ENCODE data around the gene USH2A. TPM values are rescaled to one million over a fixed set of nuclear protein-coding genes. Genes with fewer than 3 reads are reported as not detected.

The USH2A gene
- total RNA-seq, 2 experiments from 2014 or later: not detected

GRCh38 chr1:216140730-216141524 lies 282.3 kb downstream of the USH2A start:
- Mint-ChIP-seq H3K9me3 (ENCODE audit: insufficient read depth) (no peaks in the 10 kb centered on the region), H3K4me1 (ENCODE audit: low read depth) (no peaks in the 10 kb centered on the region), H3K4me3 (no peak overlapping the region), H3K36me3 (ENCODE audit: low read depth) (no peaks in the 10 kb centered on the region), H3K27ac (no peak overlapping the region), H3K27me3 (ENCODE audit: low read depth) (no peaks in the 10 kb centered on the region)
- POLR2A ChIA-PET: no interaction called here
- CTCF ChIA-PET: no interaction called here
- DNase-seq: no peak
- no peak for ATAC-seq

DNA sequence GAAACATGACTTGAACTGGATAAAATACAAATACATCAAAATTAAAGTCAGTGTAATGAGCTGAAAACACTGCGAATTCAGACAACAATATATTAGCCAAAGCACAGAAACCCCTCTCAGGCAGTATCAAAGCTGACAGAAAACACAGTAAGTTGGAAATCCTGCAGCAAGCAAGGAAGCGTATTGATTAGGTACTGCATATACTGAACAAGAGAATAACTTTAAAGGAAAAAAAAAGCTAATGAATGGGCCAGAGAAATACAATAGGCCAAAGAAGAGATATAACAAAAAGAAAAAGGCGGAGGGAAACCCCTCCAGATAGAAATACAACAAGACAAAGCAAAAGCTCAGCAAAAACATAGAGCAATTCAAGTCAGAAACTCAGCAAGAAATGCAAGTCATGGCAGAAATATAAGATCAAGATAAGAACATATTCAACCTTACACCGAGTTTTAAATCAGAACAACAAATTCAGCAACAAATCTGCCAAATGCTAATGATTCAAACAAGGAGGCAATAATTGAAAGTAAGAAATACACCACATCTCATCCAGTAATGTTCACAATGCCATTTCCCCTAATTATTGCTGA lies 299.0 kb downstream of the USH2A start:
- H3K27ac Mint-ChIP-seq: no peak overlapping the region
- no peaks in the 10 kb centered on the region for H3K27me3 Mint-ChIP-seq (ENCODE audit: low read depth)
- peaks cover 21% of the 10 kb centered on the region for H3K9me3 Mint-ChIP-seq (ENCODE audit: insufficient read depth)
- DNase-seq (no peak), ATAC-seq (no peak)
- ChIA-PET CTCF (no interaction called here), POLR2A (no interaction called here)
- no peaks in the 10 kb centered on the region for H3K4me1 Mint-ChIP-seq (ENCODE audit: low read depth)
- no peaks in the 10 kb centered on the region for H3K36me3 Mint-ChIP-seq (ENCODE audit: low read depth)
- H3K4me3 Mint-ChIP-seq: no peak overlapping the region

DNA sequence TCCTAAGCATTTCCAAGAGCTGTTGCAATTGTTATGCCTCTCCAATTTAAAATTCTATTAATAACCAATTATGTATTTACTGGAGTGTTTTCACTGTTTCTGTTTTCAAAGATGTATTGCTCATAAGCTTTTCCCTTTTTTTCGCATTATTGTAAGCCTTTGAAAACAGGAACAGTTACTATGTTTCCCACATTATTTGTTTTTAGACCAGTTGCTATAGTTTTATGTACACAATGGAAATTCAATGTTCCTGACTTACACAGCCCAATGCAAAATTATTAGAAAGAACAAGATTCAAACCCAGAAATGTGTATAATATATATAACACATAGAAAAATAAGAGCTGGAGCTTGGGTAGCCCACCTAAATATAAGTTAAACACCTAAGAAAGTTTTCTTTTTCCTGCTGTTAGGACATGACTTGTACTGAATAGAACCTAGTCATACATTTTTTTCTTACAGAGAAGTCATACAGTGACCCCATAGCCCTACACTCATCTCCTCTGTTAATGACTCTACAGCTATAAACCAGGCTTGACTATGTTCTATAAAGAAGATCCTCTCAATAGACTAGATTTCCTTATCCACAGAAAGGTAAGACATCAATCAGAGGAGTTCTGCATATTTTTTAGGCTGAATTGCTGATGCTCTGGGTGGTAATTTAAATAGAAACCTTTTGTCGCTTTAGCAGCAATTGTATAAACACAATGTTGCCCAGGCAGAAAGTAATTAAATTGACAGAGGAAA lies 299.6 kb downstream of the USH2A start:
- H3K27ac Mint-ChIP-seq: no peak overlapping the region
- ATAC-seq: no peak
- POLR2A ChIA-PET: no interaction called here

GRCh38 chr1:216119600-216119999 lies 303.6 kb downstream of the USH2A start:
- ChIA-PET CTCF (no interaction called here), POLR2A (no interaction called here)
- Mint-ChIP-seq H3K4me3 (no peak overlapping the region), H3K4me1 (ENCODE audit: low read depth) (no peaks in the 10 kb centered on the region), H3K36me3 (ENCODE audit: low read depth) (no peaks in the 10 kb centered on the region), H3K27ac (no peak overlapping the region), H3K9me3 (ENCODE audit: insufficient read depth) (no peaks in the 10 kb centered on the region), H3K27me3 (ENCODE audit: low read depth) (no peaks in the 10 kb centered on the region)
- DNase-seq (no peak), ATAC-seq (no peak)

More for the DNA sequence above, 299.6 kb downstream of the USH2A start:
- Mint-ChIP-seq H3K36me3 (ENCODE audit: low read depth) (no peaks in the 10 kb centered on the region), H3K4me1 (ENCODE audit: low read depth) (no peaks in the 10 kb centered on the region), H3K27me3 (ENCODE audit: low read depth) (no peaks in the 10 kb centered on the region), H3K4me3 (no peak overlapping the region), H3K9me3 (ENCODE audit: insufficient read depth) (peaks cover 15% of the 10 kb centered on the region)
- no peak for DNase-seq
- CTCF ChIA-PET: no interaction called here

- no peaks in the 10 kb centered on the region for H3K36me3 Mint-ChIP-seq (ENCODE audit: low read depth)
Observed at GRCh38 chr1:216114180-216114579, 309.1 kb downstream of the USH2A start.

DNA sequence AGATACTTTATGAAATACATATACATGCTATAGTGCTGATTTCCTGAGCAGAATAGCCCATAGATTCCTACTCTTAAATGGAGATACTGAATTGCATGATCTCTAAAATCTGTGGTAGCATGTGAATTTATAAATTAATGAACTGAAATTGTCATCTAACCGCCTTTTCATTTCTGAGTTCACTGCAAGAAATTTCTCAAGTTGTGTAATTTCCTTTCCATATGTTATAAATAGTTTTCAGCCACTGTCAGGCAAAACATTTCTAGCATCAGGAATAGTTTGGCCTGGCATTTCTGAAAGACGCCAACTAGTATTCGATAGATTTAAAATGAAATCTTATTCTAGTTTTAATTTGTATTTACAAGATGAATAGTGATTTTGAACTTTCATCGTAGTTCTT lies 310.1 kb downstream of the USH2A start:
- ATAC-seq: no peak
- DNase-seq: no peak
- POLR2A ChIA-PET: no interaction called here
- Mint-ChIP-seq H3K27ac (no peak overlapping the region), H3K27me3 (ENCODE audit: low read depth) (no peaks in the 10 kb centered on the region), H3K36me3 (ENCODE audit: low read depth) (no peaks in the 10 kb centered on the region), H3K9me3 (ENCODE audit: insufficient read depth) (no peaks in the 10 kb centered on the region), H3K4me3 (no peak overlapping the region), H3K4me1 (ENCODE audit: low read depth) (no peaks in the 10 kb centered on the region)
- CTCF ChIA-PET: no interaction called here

More at GRCh38 chr1:216114180-216114579, 309.1 kb downstream of the USH2A start:
- ChIA-PET CTCF (no interaction called here), POLR2A (no interaction called here)
- Mint-ChIP-seq H3K4me1 (ENCODE audit: low read depth) (no peaks in the 10 kb centered on the region), H3K27me3 (ENCODE audit: low read depth) (no peaks in the 10 kb centered on the region), H3K9me3 (ENCODE audit: insufficient read depth) (no peaks in the 10 kb centered on the region), H3K4me3 (no peak overlapping the region), H3K27ac (no peak overlapping the region)
- ATAC-seq: no peak
- DNase-seq: no peak

GRCh38 chr1:216111842-216112241 lies 311.4 kb downstream of the USH2A start:
- H3K4me1 Mint-ChIP-seq (ENCODE audit: low read depth): no peaks in the 10 kb centered on the region

GRCh38 chr1:216095400-216095799 lies 327.8 kb downstream of the USH2A start:
- H3K27me3 Mint-ChIP-seq (ENCODE audit: low read depth): no peaks in the 10 kb centered on the region
- no peaks in the 10 kb centered on the region for H3K36me3 Mint-ChIP-seq (ENCODE audit: low read depth)
- POLR2A ChIA-PET: no interaction called here
- H3K4me1 Mint-ChIP-seq (ENCODE audit: low read depth): no peaks in the 10 kb centered on the region
- peaks cover 7% of the 10 kb centered on the region for H3K9me3 Mint-ChIP-seq (ENCODE audit: insufficient read depth)
- CTCF ChIA-PET: no interaction called here
- DNase-seq: no peak
- no peak overlapping the region for H3K27ac Mint-ChIP-seq
- H3K4me3 Mint-ChIP-seq: no peak overlapping the region
- no peak for ATAC-seq

More at GRCh38 chr1:216111842-216112241, 311.4 kb downstream of the USH2A start:
- Mint-ChIP-seq H3K27me3 (ENCODE audit: low read depth) (no peaks in the 10 kb centered on the region), H3K27ac (no peak overlapping the region), H3K9me3 (ENCODE audit: insufficient read depth) (no peaks in the 10 kb centered on the region), H3K36me3 (ENCODE audit: low read depth) (no peaks in the 10 kb centered on the region), H3K4me3 (no peak overlapping the region)
- CTCF ChIA-PET: no interaction called here
- DNase-seq: no peak
- POLR2A ChIA-PET: no interaction called here
- ATAC-seq: no peak

DNA sequence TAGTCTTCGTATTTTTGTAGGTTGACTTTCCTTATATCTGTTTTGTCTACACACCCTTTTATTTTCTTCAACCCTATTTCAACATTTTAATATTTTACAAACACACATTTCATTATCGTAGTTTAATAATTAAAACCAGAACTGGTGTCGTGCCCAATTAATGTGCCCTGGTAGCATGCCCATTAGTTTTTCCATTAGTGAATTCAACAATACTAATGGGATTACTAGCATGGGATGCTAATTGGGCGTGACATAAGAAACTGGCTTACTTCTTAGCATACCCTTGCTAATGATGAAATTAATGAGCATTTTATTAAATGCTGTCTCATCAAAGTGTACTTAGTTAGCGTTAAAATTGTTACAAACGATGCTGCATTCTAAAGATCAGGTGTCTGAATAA lies 332.7 kb downstream of the USH2A start:
- CTCF ChIA-PET: no interaction called here
- H3K9me3 Mint-ChIP-seq (ENCODE audit: insufficient read depth): peaks cover 3% of the 10 kb centered on the region
- ATAC-seq: no peak
- DNase-seq: no peak
- H3K27me3 Mint-ChIP-seq (ENCODE audit: low read depth): no peaks in the 10 kb centered on the region
- no peak overlapping the region for H3K27ac Mint-ChIP-seq
- POLR2A ChIA-PET: no interaction called here
- H3K36me3 Mint-ChIP-seq (ENCODE audit: low read depth): no peaks in the 10 kb centered on the region
- H3K4me3 Mint-ChIP-seq: no peak overlapping the region
- H3K4me1 Mint-ChIP-seq (ENCODE audit: low read depth): no peaks in the 10 kb centered on the region

DNA sequence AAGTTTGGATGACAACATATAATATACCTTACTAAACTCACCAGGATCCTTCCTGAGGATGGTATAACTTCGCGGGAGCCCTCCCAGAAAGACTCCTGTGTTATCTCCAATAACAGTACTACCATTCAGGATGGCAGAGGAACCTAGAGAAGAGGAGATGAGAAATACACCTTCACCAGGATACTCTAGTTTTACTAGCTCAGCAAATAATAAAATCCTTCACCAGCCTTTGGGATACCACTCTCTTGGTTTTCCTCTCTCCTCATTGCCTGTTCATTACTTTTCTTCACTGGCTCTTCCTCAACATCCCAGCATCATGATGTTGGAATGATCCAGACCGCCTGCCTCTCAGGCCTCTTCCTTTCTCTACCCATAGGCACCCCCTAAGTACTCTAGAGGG lies 336.6 kb downstream of the USH2A start:
- no peaks in the 10 kb centered on the region for H3K4me1 Mint-ChIP-seq (ENCODE audit: low read depth)
- H3K27me3 Mint-ChIP-seq (ENCODE audit: low read depth): no peaks in the 10 kb centered on the region
- ChIA-PET CTCF (no interaction called here), POLR2A (no interaction called here)
- no peak for DNase-seq
- no peak overlapping the region for H3K4me3 Mint-ChIP-seq
- peaks cover 3% of the 10 kb centered on the region for H3K9me3 Mint-ChIP-seq (ENCODE audit: insufficient read depth)
- no peak overlapping the region for H3K27ac Mint-ChIP-seq
- H3K36me3 Mint-ChIP-seq (ENCODE audit: low read depth): no peaks in the 10 kb centered on the region
- ATAC-seq: no peak

- H3K27me3 Mint-ChIP-seq (ENCODE audit: low read depth): no peaks in the 10 kb centered on the region
- H3K4me3 Mint-ChIP-seq: no peak overlapping the region
- POLR2A ChIA-PET: no interaction called here
- no peak overlapping the region for H3K27ac Mint-ChIP-seq
- no peak for DNase-seq
- no peak for ATAC-seq
- no peaks in the 10 kb centered on the region for H3K4me1 Mint-ChIP-seq (ENCODE audit: low read depth)
- H3K36me3 Mint-ChIP-seq (ENCODE audit: low read depth): no peaks in the 10 kb centered on the region
- CTCF ChIA-PET: no interaction called here
- H3K9me3 Mint-ChIP-seq (ENCODE audit: insufficient read depth): no peaks in the 10 kb centered on the region
Observed at GRCh38 chr1:216081445-216081844, 341.8 kb downstream of the USH2A start.

DNA sequence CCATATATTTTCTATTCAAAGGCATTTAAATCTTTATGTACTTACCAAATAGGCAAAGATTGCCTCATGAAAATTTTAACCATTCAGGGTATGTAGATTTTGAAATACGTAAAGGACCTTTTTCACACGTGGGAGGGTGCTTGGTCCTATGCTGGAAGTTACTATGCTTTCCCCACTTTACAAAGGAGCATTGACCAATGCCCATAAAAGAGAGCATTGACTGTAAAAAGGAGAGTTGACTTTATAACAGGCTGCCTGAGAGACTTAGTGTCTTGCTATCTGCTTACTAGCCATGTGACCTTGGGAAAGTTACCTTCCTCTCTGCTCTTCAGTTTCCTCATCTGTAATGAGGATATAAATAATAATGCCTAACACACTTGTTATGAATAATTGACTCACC lies 346.5 kb downstream of the USH2A start:
- CTCF ChIA-PET: no interaction called here
- Mint-ChIP-seq H3K9me3 (ENCODE audit: insufficient read depth) (no peaks in the 10 kb centered on the region), H3K27me3 (ENCODE audit: low read depth) (no peaks in the 10 kb centered on the region), H3K4me3 (no peak overlapping the region), H3K4me1 (ENCODE audit: low read depth) (no peaks in the 10 kb centered on the region), H3K36me3 (ENCODE audit: low read depth) (no peaks in the 10 kb centered on the region), H3K27ac (no peak overlapping the region)
- POLR2A ChIA-PET: no interaction called here
- DNase-seq: no peak
- no peak for ATAC-seq
